CD4-positive, alpha-beta T cell treated with Interleukin-15 for 1 hour (primary cell): ENCODE results near the gene THBD.

ENCODE experiments used
- DNase-seq: peaks from one replicate; pipeline ENCODE4 v3.0.0-alpha.2; 2020

THBD gene

DNA sequence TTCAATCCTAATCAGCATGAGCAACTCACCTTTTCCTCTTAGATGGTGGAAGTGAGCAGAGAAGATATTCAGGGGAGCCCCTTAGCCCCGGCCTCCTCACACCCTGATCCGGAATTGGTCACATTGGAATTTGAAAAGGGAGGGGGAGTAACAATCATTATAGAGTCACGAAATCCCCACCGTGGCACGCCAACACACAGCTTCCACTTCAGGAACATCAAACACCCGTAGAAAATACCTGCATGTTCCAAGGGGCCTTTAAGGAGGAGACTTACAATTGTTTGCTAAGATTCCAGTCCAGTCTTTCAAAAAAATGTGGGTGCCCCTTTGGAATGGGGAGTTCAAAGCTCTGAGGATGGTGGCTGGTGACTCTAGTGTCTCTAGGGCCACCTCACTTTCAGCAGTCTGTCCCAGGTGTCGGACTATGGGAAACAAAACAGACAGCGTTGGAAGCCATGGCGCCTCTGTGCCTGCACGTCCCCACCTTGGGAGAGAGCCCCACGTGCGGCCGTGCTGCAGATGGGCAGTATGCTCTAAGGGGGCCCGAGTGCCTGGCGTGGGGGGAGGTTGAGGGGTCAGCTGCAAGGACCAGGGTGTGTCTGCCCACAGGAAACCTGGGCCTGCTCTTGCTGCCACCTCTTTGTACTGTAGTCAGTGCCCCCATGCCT lies 34.2 kb upstream of the THBD start:
- DNase-seq: no peak

DNA sequence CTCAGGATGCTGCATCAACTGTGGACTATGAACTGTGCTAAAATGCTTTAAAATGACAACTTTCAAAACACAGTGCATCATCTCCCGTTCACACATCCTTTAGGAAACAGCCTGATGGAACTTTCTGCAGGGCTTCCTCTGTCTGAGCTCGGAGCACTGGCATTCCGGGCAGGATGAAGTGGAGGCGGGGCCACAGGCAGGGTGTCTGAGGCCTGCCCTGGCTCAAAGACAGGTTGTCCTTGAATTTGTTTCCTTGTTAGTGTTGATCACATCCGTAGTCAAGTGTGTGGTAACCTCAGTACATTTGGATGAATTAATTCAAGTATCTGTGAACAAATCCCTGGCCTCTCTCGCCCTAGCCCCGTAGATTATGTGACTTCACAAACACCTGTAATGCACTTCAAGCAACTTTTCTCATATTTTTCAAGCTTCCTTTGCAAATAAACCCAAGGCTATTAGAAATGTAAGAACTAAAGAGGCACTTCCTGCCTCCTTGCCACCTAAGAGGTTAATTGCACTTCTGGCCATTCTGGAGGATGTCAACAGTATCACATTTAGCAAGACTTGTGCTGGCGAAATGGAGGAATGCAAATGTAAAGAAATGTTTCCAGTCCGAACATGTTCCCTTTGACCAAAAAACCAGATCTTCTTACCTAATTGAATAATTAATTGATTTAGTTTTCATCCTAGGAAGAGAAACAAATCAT lies 33.5 kb upstream of the THBD start:
- no peak for DNase-seq

DNA sequence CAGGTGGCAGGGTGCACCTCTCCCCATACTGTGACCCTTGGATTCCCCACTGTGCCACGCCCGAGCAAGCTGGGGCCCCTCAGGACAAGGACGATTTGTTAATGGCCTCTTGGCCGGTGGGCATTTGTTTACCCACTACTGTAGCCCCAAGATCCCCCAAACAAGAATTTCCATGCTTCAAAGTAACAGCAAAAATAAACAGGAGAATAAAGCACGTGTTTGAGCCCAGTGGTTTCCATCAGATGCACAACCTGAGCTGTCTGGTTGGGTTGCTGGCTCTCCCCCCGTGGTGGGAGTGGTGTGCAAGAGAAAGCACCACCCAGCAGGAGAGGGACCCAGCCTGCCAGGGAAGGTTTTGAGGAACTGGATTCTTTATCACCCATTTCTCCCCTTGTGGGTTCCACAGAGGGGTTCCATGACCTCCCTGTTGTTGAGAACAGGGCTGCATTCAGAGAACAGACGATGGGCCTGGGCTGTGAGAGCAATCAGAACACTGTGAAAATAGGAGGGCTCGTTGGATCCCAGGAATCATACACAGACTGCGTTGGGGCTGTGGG lies 31.9 kb upstream of the THBD start:
- DNase-seq: no peak

DNA sequence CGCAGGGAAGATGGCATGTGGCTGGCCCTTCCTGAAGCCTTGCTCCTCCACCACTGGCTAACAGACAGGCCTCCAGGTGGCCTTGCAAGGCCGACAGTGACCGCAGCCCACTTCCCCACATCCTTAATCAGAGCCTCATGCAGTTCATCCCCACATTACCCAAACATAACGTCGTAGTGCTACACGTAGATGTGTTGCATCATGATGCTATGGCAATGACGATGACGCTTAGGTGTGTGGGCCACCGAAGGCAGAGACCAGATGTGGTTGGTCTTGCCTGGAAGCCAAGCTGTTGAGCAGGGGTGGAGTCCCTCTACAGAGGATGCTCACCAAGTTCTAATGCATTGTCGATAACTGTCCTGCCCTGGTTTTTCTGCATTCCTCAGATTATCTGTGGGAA lies 31.0 kb upstream of the THBD start:
- peak; percentile 39 for DNase-seq

DNA sequence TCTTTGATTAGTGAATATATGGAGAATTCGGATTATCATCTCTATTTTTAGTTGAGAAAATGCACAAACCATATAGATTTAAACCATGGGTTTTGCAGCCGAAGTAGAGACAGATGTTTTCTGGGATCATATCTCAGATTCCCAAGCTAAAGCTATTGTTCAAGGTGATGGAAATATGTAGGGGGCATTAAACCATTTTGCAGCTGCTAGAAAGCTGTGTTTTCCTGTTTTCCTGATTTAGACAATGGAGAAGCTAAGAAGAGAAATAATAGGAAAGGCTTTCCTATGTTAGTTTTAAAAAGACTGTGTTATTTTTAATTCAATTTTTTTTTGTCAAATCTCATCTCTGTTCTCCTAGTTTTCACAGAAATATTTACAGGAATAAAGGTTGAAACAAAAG lies 30.5 kb upstream of the THBD start:
- no peak for DNase-seq

DNA sequence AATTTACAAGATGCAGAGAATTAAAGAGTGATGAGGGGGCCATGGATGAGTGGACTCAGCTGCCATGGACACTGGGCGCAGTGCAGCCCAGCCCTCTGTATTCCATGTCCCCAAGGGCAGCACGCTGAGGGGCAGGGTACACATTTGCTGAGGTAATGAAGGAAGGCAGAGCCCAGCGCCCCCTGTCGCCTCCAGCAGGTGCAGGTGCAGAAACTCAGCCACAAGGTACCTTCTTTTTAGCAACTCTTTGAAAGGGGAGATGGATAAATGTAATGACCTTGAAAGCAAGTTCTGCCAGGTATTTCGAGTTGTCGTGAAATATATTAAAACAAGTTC lies 29.5 kb upstream of the THBD start:
- no peak for DNase-seq

DNA sequence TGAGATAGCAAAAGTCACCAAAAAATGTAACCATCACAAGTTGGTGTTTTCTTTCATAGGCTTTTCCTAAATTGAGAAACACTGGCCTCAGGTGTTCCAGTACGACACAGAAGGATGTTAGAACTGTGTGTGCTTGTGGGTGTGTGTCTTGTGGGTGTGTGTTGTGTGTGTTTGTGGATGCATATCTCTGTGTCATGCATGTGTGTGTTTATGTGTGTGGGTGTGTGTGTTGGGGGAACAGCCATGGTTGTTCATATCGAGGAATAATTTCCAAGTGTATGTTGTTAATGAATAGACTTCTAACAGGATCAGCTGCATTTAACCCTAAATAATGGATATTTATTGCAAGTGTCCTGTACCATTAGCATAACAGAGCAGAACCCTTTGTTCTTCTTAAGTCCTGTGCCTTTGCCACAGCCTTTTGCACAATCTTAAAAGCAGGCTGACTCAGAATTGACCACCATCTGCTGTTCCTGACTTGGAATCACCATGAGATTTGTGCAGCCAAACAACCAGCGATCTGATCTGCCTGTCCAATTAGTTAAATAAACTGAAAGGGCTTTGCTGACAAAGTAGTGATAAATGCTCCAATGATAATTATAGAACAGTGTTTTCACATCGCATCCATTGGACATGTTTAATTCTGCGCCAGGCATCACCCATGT lies 29.0 kb upstream of the THBD start:
- no peak for DNase-seq

DNA sequence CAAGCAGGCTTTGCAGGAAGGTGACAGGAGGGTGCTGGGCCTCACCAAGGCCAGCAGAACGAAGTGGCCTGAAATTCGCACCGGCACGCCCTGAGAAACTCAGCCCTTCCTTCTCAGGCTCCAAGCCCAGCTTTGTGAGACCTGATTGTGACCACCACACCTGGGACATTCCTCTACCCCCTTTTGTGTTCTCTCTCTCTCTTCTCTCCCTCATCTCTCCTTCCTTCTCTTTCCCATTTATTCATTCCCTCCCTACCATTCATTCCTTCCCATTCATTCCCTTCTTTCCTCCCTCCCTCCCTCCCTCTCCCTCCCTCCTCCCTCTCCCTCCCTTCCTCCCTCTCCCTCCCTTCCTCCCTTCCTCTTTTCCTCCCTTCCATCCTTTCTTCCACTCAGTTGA lies 27.8 kb upstream of the THBD start:
- DNase-seq: no peak

- no peak for DNase-seq
Measured at GRCh38 chr20:23074052-23074451, 24.6 kb upstream of the THBD start.

- no peak for DNase-seq
Measured at GRCh38 chr20:23072892-23073586, 23.6 kb upstream of the THBD start.

DNA sequence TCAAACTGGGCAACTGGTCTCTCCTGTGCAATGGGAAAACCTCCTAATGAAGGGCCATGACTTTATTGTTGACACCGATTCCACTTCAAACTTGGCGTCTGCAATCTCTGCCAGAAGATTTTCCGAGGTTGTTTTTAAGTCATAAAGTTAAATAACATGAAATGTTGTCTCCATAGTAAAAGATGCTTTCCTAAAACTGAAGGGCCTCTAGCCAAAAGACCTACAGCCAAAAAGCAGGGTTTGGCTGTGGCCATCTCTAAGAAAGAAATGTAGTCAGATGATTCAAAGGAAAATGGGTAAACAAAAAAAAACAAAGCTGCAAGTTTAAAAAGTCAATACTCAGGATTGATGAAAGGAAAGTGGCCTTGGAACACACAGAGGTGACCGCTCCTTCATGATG lies 22.5 kb upstream of the THBD start:
- DNase-seq: no peak

- no peak for DNase-seq
Measured at GRCh38 chr20:23071398-23071797, 21.9 kb upstream of the THBD start.

DNA sequence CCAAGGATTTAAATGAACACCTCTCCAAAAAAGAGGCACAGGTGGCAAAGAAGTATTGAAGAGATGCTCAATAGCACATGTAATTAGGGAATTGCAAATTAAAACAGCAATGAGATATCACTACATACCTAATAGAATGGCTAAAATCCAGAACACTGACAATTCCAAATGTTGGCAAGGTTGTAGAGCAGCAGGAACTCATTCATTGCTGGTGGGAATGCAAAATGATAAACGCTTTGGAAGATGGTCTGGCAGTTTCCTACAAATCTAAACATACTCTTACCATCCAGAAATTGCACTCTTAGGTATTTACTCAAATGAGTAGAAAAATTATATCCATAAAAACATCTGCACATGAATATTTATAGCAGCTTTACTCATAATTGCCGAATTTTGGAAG lies 19.6 kb upstream of the THBD start:
- no peak for DNase-seq

DNA sequence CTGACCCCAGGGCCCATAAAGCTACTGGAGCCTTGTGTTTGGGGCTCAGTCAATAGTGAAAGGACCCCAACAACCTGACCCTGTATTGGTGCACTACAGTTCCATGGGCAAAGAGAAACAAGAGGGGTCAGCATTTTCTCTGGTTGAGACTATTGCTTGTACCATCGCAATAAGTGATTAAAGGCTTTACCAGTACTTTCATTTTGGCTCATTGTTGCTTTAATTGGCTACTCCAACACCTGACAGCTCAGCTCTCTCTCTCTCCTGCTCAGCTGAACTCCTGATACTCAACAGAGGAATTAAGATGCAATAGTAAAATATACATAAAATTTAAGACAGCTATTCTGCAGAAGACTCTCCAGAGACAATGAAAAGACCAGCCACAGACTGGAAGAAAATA lies 18.8 kb upstream of the THBD start:
- no peak for DNase-seq

- no peak for DNase-seq
Measured at GRCh38 chr20:23066772-23067171, 17.3 kb upstream of the THBD start.

DNA sequence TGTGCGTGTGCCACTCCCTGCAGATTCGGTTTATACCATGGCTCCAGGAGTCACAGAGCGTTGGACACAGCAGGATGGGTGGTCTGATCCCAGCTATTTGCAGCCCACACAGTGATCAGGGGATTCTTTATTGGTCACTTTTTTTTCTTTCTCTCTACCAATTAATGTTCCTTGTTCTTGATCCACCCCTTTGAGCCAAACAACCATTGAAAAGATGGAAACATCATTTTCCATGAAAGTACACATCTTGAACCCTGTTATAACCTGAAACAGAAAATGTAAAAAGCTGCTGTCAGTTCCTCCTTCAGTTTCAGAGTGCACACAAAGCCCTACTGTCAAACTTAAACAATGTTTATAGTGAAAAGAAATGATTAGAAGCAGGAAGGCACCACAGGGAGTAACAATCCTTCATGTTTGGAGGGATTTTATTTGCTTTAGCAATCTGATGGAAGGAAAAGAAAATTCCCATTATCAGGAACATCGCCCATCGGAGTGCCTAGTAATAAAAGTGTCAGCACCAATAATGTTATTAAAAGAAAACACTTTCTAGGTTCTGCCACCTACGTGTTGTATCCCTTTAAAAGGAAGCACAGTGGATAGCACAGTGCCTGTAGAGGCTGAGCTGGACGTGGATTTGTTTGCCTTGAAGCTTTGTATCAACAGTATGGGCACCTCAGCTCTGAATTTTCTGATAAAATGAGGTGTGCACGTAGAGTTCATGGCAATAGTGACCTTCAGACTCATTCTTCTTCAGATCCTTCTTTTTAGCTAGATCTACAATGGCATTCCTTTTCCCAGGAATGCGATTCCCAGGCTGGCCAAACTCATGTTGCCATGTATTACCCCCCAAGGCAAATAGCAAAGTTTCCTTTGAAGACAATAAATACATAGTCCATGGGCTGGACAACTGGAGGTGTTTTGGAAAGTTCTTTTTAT lies 16.1 kb upstream of the THBD start:
- no peak for DNase-seq

- no peak for DNase-seq
Measured at GRCh38 chr20:23063581-23063980, 14.1 kb upstream of the THBD start.

DNA sequence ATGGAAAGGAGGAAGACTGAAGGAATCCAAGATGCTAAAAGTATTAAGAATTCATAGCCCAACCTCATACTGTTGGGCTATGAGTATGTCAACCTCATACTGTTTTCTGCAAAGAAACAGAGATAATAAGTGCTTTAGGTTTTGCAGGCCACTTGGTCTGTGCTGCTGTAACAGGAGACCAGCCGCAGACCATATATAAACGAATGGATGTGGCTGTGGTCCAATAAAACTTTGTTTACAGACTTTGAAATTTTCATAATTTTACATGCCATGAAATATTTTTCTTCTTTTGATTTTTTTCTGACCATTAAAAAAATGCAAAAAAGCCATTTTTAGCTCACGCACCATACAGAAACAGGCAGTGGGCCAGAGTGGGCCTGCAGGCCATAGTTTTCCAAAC lies 13.7 kb upstream of the THBD start:
- no peak for DNase-seq

DNA sequence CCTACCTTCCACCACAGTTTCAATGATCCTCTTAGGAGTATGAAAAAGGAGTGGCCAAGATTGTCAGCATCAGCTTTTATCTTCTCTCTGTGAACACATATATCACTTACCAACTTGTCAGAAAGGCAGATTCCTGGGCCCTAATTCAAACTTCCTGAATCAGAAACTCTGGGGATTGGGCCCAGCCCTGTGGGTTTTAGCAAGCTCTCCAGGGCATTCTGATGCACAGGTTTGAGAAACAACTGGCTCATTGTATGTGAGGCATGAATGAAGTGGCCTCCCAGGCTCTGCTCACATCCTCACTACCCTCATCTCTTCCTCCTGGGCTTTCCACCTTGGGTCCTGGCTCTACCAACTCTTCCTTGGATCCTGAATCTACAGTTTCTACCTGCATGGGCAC lies 13.2 kb upstream of the THBD start:
- no peak for DNase-seq

GRCh38 chr20:23061734-23062561 lies 12.5 kb upstream of the THBD start:
- DNase-seq: no peak

DNA sequence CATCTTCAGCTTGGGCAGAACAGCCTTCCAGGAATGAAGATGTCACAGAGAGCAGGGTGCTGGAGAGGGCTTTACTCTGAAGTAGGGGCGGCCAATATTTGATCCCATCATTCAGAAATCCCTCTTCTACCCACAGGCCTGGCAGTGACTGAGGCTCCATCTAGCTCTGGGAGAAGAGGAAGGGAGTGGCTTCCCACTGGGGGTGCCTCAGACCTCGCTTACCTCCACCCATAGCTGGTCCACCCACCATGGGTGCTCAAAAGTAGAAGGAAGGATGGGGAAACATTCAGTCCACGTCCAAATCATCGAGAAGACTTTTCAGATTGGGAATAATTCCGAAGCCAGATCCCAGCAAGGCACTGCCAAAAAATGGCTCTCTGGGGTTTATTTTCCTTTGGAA lies 11.8 kb upstream of the THBD start:
- DNase-seq: no peak

GRCh38 chr20:23060629-23061028 lies 11.2 kb upstream of the THBD start:
- no peak for DNase-seq
